Adipose tissue (tissue), 3 donors: Measurements from ENCODE around the gene IFITM10. TPM values are rescaled to one million over a fixed set of nuclear protein-coding genes. Genes with fewer than 3 reads are reported as not detected.

ENCODE experiments used
- H3K27ac ChIP-seq: one replicate; pipeline ENCODE4 v1.5.1; 2013; ENCODE audit warnings: low read depth, low read length
- WGBS, 3 donors: extraction: QIAGEN DNeasy Blood & Tissue Kit; methylation state at CpG; one replicate each; pipeline ENCODE4 v1.1.7; 2013; 5-methylcytosine and 5-hydroxymethylcytosine counted together
- polyA plus RNA-seq, 3 donors: library from polyadenylated mRNA; stranded (reverse); fragments of 200-250 nt; gene quantifications; one replicate each; pipeline ENCODE4 v1.2.3, GENCODE V29; 2013
- donor health status: healthy with polysubstance abuse.
- donor health status: Bipolar disorder and iron deficiency.
- donor health status: healthy.

IFITM10 gene
- polyA plus RNA-seq, 3 donors: 0.16 to 1.3 TPM; not detected in 1

GRCh38 chr11:1745701-1746320 is 4.6 kb downstream of the IFITM10 start:
- no peak overlapping the region for H3K27ac ChIP-seq
- WGBS, 3 donors: 91 to 95% (median 94%) methylated on average over 14 of the region's 14 CpGs

GRCh38 chr11:1744891-1745700 is 5.3 kb downstream of the IFITM10 start:
- WGBS, 3 donors: 59 to 81% (median 72%) methylated on average over 18 of the region's 18 CpGs
- no peak overlapping the region for H3K27ac ChIP-seq

- no peak overlapping the region for H3K27ac ChIP-seq
- WGBS, 3 donors: 55 to 68% (median 60%) methylated on average over 23 of the region's 23 CpGs
Measured at GRCh38 chr11:1744137-1744886, 6.1 kb downstream of the IFITM10 start.

GRCh38 chr11:1743585-1744136 is 6.7 kb downstream of the IFITM10 start:
- 79 to 89% (median 88%) methylated on average over 10 of the region's 10 CpGs for WGBS, 3 donors
- no peak overlapping the region for H3K27ac ChIP-seq

GRCh38 chr11:1742869-1743584 is 7.4 kb downstream of the IFITM10 start:
- no peak overlapping the region for H3K27ac ChIP-seq
- 77 to 92% (median 90%) methylated on average over 3 of the region's 3 CpGs for WGBS, 3 donors

GRCh38 chr11:1742371-1742770 is 8.0 kb downstream of the IFITM10 start:
- no peak overlapping the region for H3K27ac ChIP-seq
- WGBS, 3 donors: 66 to 77% (median 75%) methylated on average over 4 of the region's 4 CpGs

GRCh38 chr11:1741741-1742140 is 8.7 kb downstream of the IFITM10 start:
- 77 to 87% (median 81%) methylated on average over 4 of the region's 4 CpGs for WGBS, 3 donors

GRCh38 chr11:1740786-1741530 is 9.4 kb downstream of the IFITM10 start:
- H3K27ac ChIP-seq: no peak overlapping the region
- 80 to 86% (median 82%) methylated on average over 8 of the region's 8 CpGs for WGBS, 3 donors

More at GRCh38 chr11:1741741-1742140, 8.7 kb downstream of the IFITM10 start:
- H3K27ac ChIP-seq: no peak overlapping the region

GRCh38 chr11:1739576-1739975 is 10.8 kb downstream of the IFITM10 start:
- WGBS, 3 donors: 68 to 77% (median 77%) methylated on average over 8 of the region's 8 CpGs
- no peak overlapping the region for H3K27ac ChIP-seq

GRCh38 chr11:1738380-1738779 is 12.0 kb downstream of the IFITM10 start:
- 83 to 94% (median 92%) methylated on average over 10 of the region's 10 CpGs for WGBS, 3 donors
- H3K27ac ChIP-seq: no peak overlapping the region

- WGBS, 3 donors: 76 to 84% (median 80%) methylated on average over 6 of the region's 6 CpGs
- no peak overlapping the region for H3K27ac ChIP-seq
Measured at GRCh38 chr11:1737080-1737757, 13.2 kb downstream of the IFITM10 start.

GRCh38 chr11:1736447-1736992 is 13.9 kb downstream of the IFITM10 start:
- no peak overlapping the region for H3K27ac ChIP-seq
- WGBS, 3 donors: 62 to 72% (median 72%) methylated on average over 3 of the region's 3 CpGs

- H3K27ac ChIP-seq: no peak overlapping the region
- WGBS, 3 donors: 73 to 77% (median 77%) methylated on average over 16 of the region's 16 CpGs
Measured at GRCh38 chr11:1735271-1735670, 15.1 kb downstream of the IFITM10 start.

- no peak overlapping the region for H3K27ac ChIP-seq
- WGBS, 3 donors: 42 to 63% (median 50%) methylated on average over 10 of the region's 10 CpGs
Measured at GRCh38 chr11:1734641-1735081, 15.7 kb downstream of the IFITM10 start.

- 65 to 75% (median 68%) methylated on average over 28 of the region's 28 CpGs for WGBS, 3 donors
- no peak overlapping the region for H3K27ac ChIP-seq
Measured at GRCh38 chr11:1733716-1734640, 16.4 kb downstream of the IFITM10 start.
